HCT116 (cell line): ENCODE results near the gene SEC22B. TPM values are rescaled to one million over a fixed set of nuclear protein-coding genes. Genes with fewer than 3 reads are reported as not detected.
"Not testable (repeated sequence)": the region's sequence is repeated elsewhere in the genome, so short reads cannot be mapped to it uniquely, and the experiment has no call there.

Source experiments
- ATAC-seq: fragments of 200-7000 bp; cut with Tn5 transposase; 2 replicates; pipeline ENCODE4 v1.9.1; 2020; ENCODE audit warnings: mild to moderate bottlenecking, moderate library complexity
- BruUV-seq: library from RNA; stranded (reverse); fragments of 400-500 nt; replicated peaks from 2 replicates; lab custom pipeline; 2021; lab: Mats Ljungman, UMichigan
- CTCF ChIA-PET: fragments of 300-600 bp; sonication (Branson Sonifier 250); formaldehyde crosslinking; loops from one replicate; lab custom pipeline; 2021; ENCODE audit warnings: antibody characterized with exemption; lab: Charles Lee
- POLR2A ChIA-PET: fragments of 300-600, 350-600 bp; sonication (Branson Sonifier 250); formaldehyde crosslinking; loops from one replicate; lab custom pipeline; 2021; ENCODE audit warnings: antibody characterized with exemption; lab: Charles Lee
- RAD21 ChIA-PET, 2 experiments: fragments of 300-600 bp; sonication (Branson Sonifier 250); formaldehyde crosslinking; loops; one replicate each; lab custom pipeline; 2023; ENCODE audit warnings: low total read pairs in 2 of 2; ENCODE audit not compliant: uncharacterized antibody in 2 of 2, unreplicated experiment in 2 of 2, low non-redundant PET in 1 of 2; lab: Charles Lee
- DNase-seq: peaks from one replicate; pipeline ENCODE4 v3.0.0-alpha.2; 2010; ENCODE audit warnings: low read depth, low spot score
- H2AFZ ChIP-seq: fragments of 200-600 bp; shearing (Covaris generic), sonication (generic); 2 replicates; pipeline ENCODE4 v1.6.1; 2017; ENCODE audit warnings: low read depth, mixed run types, mixed read lengths, antibody characterized with exemption, low read length; ENCODE audit not compliant: poor library complexity, severe bottlenecking
- H3K27ac ChIP-seq: 2 replicates; pipeline ENCODE4 v1.5.1; 2012; ENCODE audit warnings: low read depth, low read length
- H3K27me3 ChIP-seq: fragments of 200-600 bp; sonication (generic); 2 replicates; pipeline ENCODE4 v1.6.1; 2016; ENCODE audit warnings: mixed run types, low read length, mixed read lengths; ENCODE audit not compliant: insufficient read depth
- H3K36me3 ChIP-seq, 2 experiments: fragments of 200-500 bp in 1 of 2; fragments of 200-600 bp in 1 of 2; sonication (Bioruptor generic) in 1 of 2; sonication (generic) in 1 of 2; 2 replicates each; pipeline versions ENCODE4 v1.5.1 to v1.6.1; 2014 to 2016; ENCODE audit warnings: low read length in 2 of 2, inconsistent platforms in 1 of 2, mixed read lengths in 1 of 2, mixed run types in 1 of 2; ENCODE audit not compliant: insufficient read depth in 2 of 2, control insufficient read depth in 1 of 2
- H3K4me1 ChIP-seq, 2 experiments: fragments of 200-600 bp in 1 of 2; sonication (generic) in 1 of 2; 2 replicates each; pipeline versions ENCODE4 v1.5.1 to v1.6.1; 2012 to 2017; ENCODE audit warnings: low read length in 2 of 2, inconsistent platforms in 1 of 2, mild to moderate bottlenecking in 1 of 2, mixed read lengths in 1 of 2, mixed run types in 1 of 2, moderate library complexity in 1 of 2; ENCODE audit not compliant: insufficient read depth in 2 of 2, control insufficient read depth in 1 of 2
- H3K4me2 ChIP-seq: fragments of 200-600 bp; sonication (generic); 2 replicates; pipeline ENCODE4 v1.6.1; 2017; ENCODE audit warnings: mixed run types, low read length, mixed read lengths
- H3K4me3 ChIP-seq, 2 experiments: fragments of 200-600 bp in 1 of 2; sonication (generic) in 1 of 2; replicated peaks in 1 of 2; 2 replicates each; pipeline ENCODE4 v1.5.1; 2011 to 2016; ENCODE audit warnings: low read length in 2 of 2, control low read depth in 1 of 2, low read depth in 1 of 2, mild to moderate bottlenecking in 1 of 2, mixed read lengths in 1 of 2, mixed run types in 1 of 2
- H3K79me2 ChIP-seq: fragments of 200-600 bp; sonication (generic); 2 replicates; pipeline ENCODE4 v1.6.1; 2017; ENCODE audit warnings: mild to moderate bottlenecking, mixed run types, low read length, moderate library complexity, mixed read lengths; ENCODE audit not compliant: insufficient read depth
- H3K9ac ChIP-seq: fragments of 200-600 bp; sonication (generic); 2 replicates; pipeline ENCODE4 v1.6.1; 2016; ENCODE audit warnings: low read length, mixed read lengths
- H3K9me2 ChIP-seq: fragments of 200-600 bp; sonication (generic), shearing (Covaris generic); 2 replicates; pipeline ENCODE4 v1.6.1; 2017; ENCODE audit warnings: mixed run types, mild to moderate bottlenecking, moderate library complexity; ENCODE audit not compliant: insufficient read depth
- H3K9me3 ChIP-seq, 2 experiments: fragments of 200-500 bp in 1 of 2; fragments of 200-600 bp in 1 of 2; sonication (Bioruptor generic) in 1 of 2; sonication (generic) in 1 of 2; 2 replicates each; pipeline ENCODE4 v1.6.1; 2014 to 2017; ENCODE audit warnings: low read length in 2 of 2, mixed read lengths in 2 of 2, inconsistent platforms in 1 of 2, low read depth in 1 of 2, mild to moderate bottlenecking in 1 of 2, mixed run types in 1 of 2, moderate library complexity in 1 of 2; ENCODE audit not compliant: control insufficient read depth in 1 of 2, insufficient read depth in 1 of 2
- H4K20me1 ChIP-seq: fragments of 200-600 bp; sonication (generic), shearing (Covaris generic); 2 replicates; pipeline ENCODE4 v1.6.1; 2017; ENCODE audit warnings: mixed run types, mild to moderate bottlenecking, moderate library complexity; ENCODE audit not compliant: insufficient read depth
- intact Hi-C: fragments of 100-400 bp; cut with micrococcal nuclease; formaldehyde crosslinking; loops from 2 replicates; pipeline ENCODE4 v1.10.0; 2022
- total RNA-seq: library from RNA; stranded (reverse); gene quantifications from one replicate; pipeline ENCODE4 v1.2.1, GENCODE V29; 2021; ENCODE audit not compliant: unreplicated experiment

SEC22B gene
- total RNA-seq, 1 experiment from 2014 or later = 14.2 TPM

- H3K27me3 ChIP-seq = not testable (repeated sequence)
These were observed 41.6 kb upstream of the SEC22B start for GRCh38 chr1:120217933-120218332.

GRCh38 chr1:120217175-120217929 is 41.0 kb upstream of the SEC22B start:
- RAD21 ChIA-PET, H3K79me2 ChIP-seq, BruUV-seq, ATAC-seq, CTCF ChIA-PET, intact Hi-C loops, H3K27ac ChIP-seq, POLR2A ChIA-PET, H3K9ac ChIP-seq, H3K4me3 ChIP-seq, H4K20me1 ChIP-seq, H3K36me3 ChIP-seq, H3K9me2 ChIP-seq, H3K4me2 ChIP-seq, H3K9me3 ChIP-seq, H3K4me1 ChIP-seq, H3K27me3 ChIP-seq, H2AFZ ChIP-seq, DNase-seq: not testable (repeated sequence)

More at GRCh38 chr1:120217933-120218332, 41.6 kb upstream of the SEC22B start:
- POLR2A ChIA-PET, RAD21 ChIA-PET, H3K79me2 ChIP-seq, H3K27ac ChIP-seq, DNase-seq, H3K9me2 ChIP-seq, H3K4me1 ChIP-seq, H3K9me3 ChIP-seq, H3K4me2 ChIP-seq, H3K9ac ChIP-seq, ATAC-seq, intact Hi-C loops, H3K36me3 ChIP-seq, H3K4me3 ChIP-seq, H4K20me1 ChIP-seq, H2AFZ ChIP-seq, CTCF ChIA-PET, BruUV-seq: not testable (repeated sequence)

GRCh38 chr1:120213606-120214005 is 37.3 kb upstream of the SEC22B start:
- peak; percentile 83 for ATAC-seq
- H2AFZ ChIP-seq, H3K27me3 ChIP-seq, BruUV-seq, H3K27ac ChIP-seq, H3K36me3 ChIP-seq, H3K9ac ChIP-seq, POLR2A ChIA-PET, H3K9me3 ChIP-seq, CTCF ChIA-PET, intact Hi-C loops, H4K20me1 ChIP-seq, H3K9me2 ChIP-seq, H3K79me2 ChIP-seq, H3K4me3 ChIP-seq, H3K4me1 ChIP-seq, RAD21 ChIA-PET, DNase-seq, H3K4me2 ChIP-seq: not testable (repeated sequence)

DNA sequence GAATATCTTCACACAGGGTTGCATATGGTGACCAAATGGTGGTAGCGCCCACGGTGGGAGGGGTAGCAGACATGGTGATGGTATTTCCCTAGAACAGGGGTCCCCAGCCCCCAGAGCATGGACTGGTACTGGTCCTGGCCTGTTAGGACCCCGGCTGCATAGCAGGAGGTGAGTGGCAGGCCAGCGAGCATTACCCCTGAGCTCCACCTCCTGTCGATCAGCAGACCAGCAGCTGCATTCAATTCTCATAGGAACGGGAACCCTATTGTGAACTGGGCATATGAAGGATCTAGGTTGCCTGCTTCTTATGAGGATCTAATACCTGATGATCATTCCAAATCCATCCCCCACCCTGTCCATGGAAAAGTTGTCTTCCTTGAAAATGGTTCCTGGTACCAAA is 34.4 kb upstream of the SEC22B start:
- H2AFZ ChIP-seq, H3K4me1 ChIP-seq, ATAC-seq, H3K9me3 ChIP-seq, intact Hi-C loops, H3K79me2 ChIP-seq, H3K27me3 ChIP-seq, BruUV-seq, H4K20me1 ChIP-seq, H3K9ac ChIP-seq, H3K9me2 ChIP-seq, H3K27ac ChIP-seq, H3K4me3 ChIP-seq, RAD21 ChIA-PET, H3K4me2 ChIP-seq, CTCF ChIA-PET, POLR2A ChIA-PET, H3K36me3 ChIP-seq, DNase-seq: not testable (repeated sequence)
